ENCODE measurements around the gene ACTA1. TPM values are rescaled to one million over a fixed set of nuclear protein-coding genes. Genes with fewer than 3 reads are reported as not detected.

ACTA1 gene
- total and polyA plus RNA-seq, 2 of the 8 experiments (the other 6 are each of a cell fraction or from before 2014, with no cell fraction given): 23.5 to 58.2 TPM

GRCh38 chr1:229392936-229393335 lies 41.0 kb downstream of the ACTA1 start:
- no peaks in the 10 kb centered on the region for H3K36me3 ChIP-seq (ENCODE audit: control insufficient read depth in 2 of 4, insufficient read depth in 4 of 4, low read length in 3 of 4)
- no peak overlapping the region for H3K23ac ChIP-seq (ENCODE audit: insufficient read length)
- H3K79me2 ChIP-seq (ENCODE audit: control insufficient read depth in 1 of 2, insufficient read depth in 2 of 2, low read length in 2 of 2): no peaks in the 10 kb centered on the region
- H3K27ac ChIP-seq (ENCODE audit: low read depth, low read length): no peak overlapping the region
- no peak overlapping the region for H4K91ac ChIP-seq (replicated peaks; ENCODE audit: insufficient read length, low read length)
- FAIRE-seq (no peak), DNase-seq (ENCODE audit: low read depth in 1 of 2, low spot score in 2 of 2) (no peak)
- H3K9me3 ChIP-seq (ENCODE audit: insufficient read depth in 2 of 2, low read depth in 1 of 2, low read length in 1 of 2): no peaks in the 10 kb centered on the region
- peaks cover 0 to 7% (median 5%) of the 10 kb centered on the region in 4 experiments; a peak in 5 of 7 replicates for H3K4me1 ChIP-seq (replicated peaks in 1 of 4; ENCODE audit: control insufficient read depth in 3 of 4, insufficient read depth in 4 of 4, low read length in 3 of 4)
- H3K4me3 ChIP-seq (ENCODE audit: extremely low read depth in 1 of 4, insufficient read depth in 2 of 4, low read depth in 3 of 4, low read length in 4 of 4): no peak overlapping the region
- ChIA-PET POLR2A (ENCODE audit: partially characterized antibody) (no interaction called here), CTCF (ENCODE audit: partially characterized antibody) (interaction anchor here (1.2 kb wide), 1 partner anchor 16 kb away, joined by 3 read pairs; no protein-coding TSS in a partner anchor)
- H2BK5ac ChIP-seq (ENCODE audit: low read depth, low read length): no peak overlapping the region
- no peak overlapping the region for H2BK15ac ChIP-seq (ENCODE audit: low read length)
- WGBS, 2 experiments (ENCODE audit: extremely low coverage in 1 of 2, insufficient coverage in 1 of 2, insufficient read length in 1 of 2, insufficient replicate concordance in 2 of 2, low coverage in 1 of 2, low lambda C conversion rate in 2 of 2, missing lambda C conversion rate in 1 of 2): 92% methylated on average over 4 of the region's 4 CpGs; no CpG with 5 or more reads in 1 of the 2 experiments
- no peak overlapping the region for H3K14ac ChIP-seq (ENCODE audit: insufficient read length)
- H2BK20ac ChIP-seq (ENCODE audit: low read length): no peak overlapping the region
- no peaks in the 10 kb centered on the region for H3K23me2 ChIP-seq (ENCODE audit: low read depth, low read length)
- H3K4me2 ChIP-seq (ENCODE audit: insufficient read depth in 1 of 2, low read depth in 2 of 2, low read length in 2 of 2): no peak overlapping the region
- no peak overlapping the region for H2AK5ac ChIP-seq (ENCODE audit: low read depth, low read length)
- H3K27me3 ChIP-seq (replicated peaks in 1 of 4; ENCODE audit: control insufficient read depth in 3 of 4, extremely low read depth in 1 of 4, insufficient read depth in 3 of 4, low read length in 3 of 4): peaks cover 0 to 2% (median under 1%) of the 10 kb centered on the region in 4 experiments; a peak in 2 of 7 replicates
- H3K4ac ChIP-seq (replicated peaks; ENCODE audit: insufficient read length, low read depth, low read length): no peak overlapping the region
- TF ChIP-seq RBBP5 (IDR thresholded peaks at IDR 0.05; ENCODE audit: borderline replicate concordance, low read depth, low read length): no peak
- no peak overlapping the region for H3K56ac ChIP-seq (replicated peaks; ENCODE audit: insufficient read length, low read depth, low read length)
- H2AFZ ChIP-seq (ENCODE audit: low read length): no peak overlapping the region
- H3K18ac ChIP-seq (ENCODE audit: extremely low read depth, low read length): no peak overlapping the region
- H3K9ac ChIP-seq (replicated peaks in 1 of 4; ENCODE audit: extremely low read depth in 1 of 4, low read depth in 3 of 4, low read length in 3 of 4): no peak overlapping the region
- no peaks in the 10 kb centered on the region; the same call in 1 of the 2 replicates for H3K79me1 ChIP-seq (ENCODE audit: low read depth, low read length)
- no peak overlapping the region for H4K5ac ChIP-seq (ENCODE audit: insufficient read length, low read depth, low read length)
- no peaks in the 10 kb centered on the region for H4K20me1 ChIP-seq (replicated peaks in 1 of 2; ENCODE audit: control insufficient read depth in 1 of 2, insufficient read depth in 2 of 2, low read length in 2 of 2)
- no peak overlapping the region for H2BK12ac ChIP-seq (ENCODE audit: low read depth, low read length)
- no peak overlapping the region for H4K8ac ChIP-seq (ENCODE audit: extremely low read depth, insufficient read depth, low read length)
- no peak overlapping the region for H2BK120ac ChIP-seq (replicated peaks; ENCODE audit: low read depth, low read length)

All from H1 (cell line).